D721Med (cell line): ENCODE data around the gene ETFA.

Experiments used
- DNase-seq: peaks from one replicate; pipeline ENCODE4 v3.0.0; 2011; ENCODE audit warnings: low spot score; ENCODE audit not compliant: insufficient read length
- FAIRE-seq: peaks from 2 replicates; lab custom pipeline; 2011; peaks lifted over from hg19 to GRCh38; lab: Jason Lieb, UNC
- TF ChIP-seq, protein P1 (sequence below): IDR thresholded peaks from 2 replicates; pipeline ENCODE4 v1.5.1; 2012; ENCODE audit warnings: mild to moderate bottlenecking, control low read depth; ENCODE audit not compliant: insufficient read depth; ENCODE audit errors: missing control alignments

ETFA gene

DNA sequence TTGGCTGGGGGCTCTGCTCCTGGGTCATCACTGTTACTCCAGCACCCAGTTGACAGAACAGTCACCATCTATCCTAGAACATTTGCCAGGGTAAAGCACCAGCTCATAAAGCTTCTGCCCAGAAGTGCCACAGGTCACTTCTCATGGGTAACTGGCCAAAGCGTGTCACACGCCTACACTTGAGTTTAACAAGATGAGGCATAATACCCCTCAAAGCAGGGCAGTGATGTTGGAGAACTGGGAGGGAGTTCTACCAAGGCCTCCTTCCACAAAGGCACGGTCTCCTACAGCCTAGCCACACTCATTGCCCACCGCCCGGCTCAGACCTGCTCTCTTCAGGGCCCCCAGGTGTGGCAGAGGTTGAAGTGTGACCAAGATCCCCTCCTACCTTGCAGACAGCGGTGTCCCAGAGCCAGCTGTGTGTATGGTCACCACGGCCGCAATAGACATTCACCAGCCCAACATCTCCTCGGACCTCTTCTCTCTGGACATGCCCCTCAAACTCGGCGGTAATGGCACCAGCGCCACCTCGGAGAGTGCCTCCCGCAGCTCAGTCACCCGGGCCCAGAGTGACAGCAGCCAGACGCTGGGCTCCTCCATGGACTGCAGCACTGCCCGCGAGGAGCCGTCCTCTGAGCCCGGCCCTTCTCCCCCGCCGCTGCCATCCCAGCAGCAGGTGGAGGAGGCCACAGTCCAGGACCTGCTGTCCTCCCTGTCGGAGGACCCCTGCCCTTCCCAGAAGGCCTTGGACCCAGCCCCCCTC, 107.7 kb downstream of the ETFA start:
- no peak for DNase-seq
- TF ChIP-seq, protein P1, sequence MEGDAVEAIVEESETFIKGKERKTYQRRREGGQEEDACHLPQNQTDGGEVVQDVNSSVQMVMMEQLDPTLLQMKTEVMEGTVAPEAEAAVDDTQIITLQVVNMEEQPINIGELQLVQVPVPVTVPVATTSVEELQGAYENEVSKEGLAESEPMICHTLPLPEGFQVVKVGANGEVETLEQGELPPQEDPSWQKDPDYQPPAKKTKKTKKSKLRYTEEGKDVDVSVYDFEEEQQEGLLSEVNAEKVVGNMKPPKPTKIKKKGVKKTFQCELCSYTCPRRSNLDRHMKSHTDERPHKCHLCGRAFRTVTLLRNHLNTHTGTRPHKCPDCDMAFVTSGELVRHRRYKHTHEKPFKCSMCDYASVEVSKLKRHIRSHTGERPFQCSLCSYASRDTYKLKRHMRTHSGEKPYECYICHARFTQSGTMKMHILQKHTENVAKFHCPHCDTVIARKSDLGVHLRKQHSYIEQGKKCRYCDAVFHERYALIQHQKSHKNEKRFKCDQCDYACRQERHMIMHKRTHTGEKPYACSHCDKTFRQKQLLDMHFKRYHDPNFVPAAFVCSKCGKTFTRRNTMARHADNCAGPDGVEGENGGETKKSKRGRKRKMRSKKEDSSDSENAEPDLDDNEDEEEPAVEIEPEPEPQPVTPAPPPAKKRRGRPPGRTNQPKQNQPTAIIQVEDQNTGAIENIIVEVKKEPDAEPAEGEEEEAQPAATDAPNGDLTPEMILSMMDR: no peak
- FAIRE-seq: no peak

DNA sequence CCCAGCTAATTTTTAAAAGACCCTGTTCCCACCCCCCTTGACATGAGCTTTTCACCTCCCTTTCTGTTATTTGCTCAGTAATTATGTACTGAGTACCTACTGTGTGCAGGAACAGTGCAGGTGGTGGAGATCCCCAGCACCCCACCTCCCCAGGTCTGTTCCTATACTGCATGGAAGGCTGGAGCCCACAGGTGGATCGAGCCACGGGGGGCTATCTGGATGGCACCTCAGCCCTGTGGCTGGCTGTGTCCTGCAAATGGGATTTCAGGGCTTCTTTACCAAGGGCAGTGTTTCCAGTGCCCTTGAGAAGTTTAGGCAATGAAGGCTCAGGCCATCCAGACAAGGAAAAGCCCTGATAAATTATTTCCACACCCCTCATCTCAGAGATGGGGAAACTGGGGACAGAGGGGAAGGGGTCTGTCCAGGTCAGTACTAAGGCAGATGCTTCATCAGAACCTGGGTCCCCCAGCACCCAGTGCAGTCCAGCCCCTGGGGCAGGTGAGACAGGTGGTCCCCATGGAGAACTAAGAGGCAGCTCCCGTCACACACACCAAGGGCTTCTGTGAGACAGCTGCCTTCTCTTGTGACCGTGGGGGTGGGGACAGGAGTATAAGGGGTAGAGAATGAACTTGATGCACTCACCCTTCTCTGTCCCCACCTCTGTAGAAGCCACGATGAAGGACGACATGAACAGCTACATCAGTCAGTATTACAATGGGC, 109.6 kb downstream of the ETFA start:
- TF ChIP-seq, protein P1: no peak
- DNase-seq (no peak), FAIRE-seq (no peak)

DNA sequence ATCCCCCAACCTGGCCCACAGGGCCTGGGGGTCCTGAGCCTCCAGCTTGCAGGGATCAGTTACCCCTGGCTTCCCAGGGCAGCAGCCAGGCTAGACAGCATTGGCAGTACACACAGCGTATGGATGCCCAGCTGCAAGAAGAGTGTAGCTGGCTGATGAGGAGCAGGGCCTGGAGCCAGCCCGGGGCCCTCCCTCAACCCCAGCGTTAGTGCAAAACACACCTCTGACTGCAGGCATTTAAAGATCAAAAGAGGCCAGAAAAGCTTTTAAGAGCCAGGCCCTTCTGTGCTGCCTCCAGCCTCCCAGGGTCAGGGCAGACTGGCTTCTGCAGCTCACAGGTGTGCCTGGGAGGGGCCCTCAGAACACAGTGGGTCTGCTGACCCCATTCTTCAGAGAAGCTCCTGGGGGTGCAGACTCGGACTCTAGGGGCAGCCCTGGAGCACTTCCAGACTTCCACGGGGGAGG, 110.6 kb downstream of the ETFA start:
- FAIRE-seq: no peak
- no peak for DNase-seq
- TF ChIP-seq, protein P1: no peak

DNA sequence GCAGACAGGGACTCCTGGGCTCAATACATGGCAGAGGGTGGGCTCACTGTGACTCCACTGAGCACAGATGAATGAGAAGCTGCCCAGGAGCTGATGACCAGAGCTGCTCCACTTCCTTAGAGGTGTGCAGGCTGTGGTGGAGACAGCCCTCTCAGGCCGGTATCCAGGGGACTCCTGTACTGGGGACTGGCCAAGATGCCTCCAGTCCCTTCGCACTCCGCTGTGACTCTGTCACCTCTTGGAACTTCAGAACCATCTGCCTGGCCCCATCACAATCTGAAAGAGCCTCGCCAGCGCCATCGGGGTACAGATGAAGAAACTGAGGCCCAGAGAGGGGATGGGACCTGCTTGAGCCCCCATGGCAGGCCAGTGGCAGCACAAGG, 111.2 kb downstream of the ETFA start:
- TF ChIP-seq, protein P1: no peak
- FAIRE-seq (no peak), DNase-seq (no peak)

DNA sequence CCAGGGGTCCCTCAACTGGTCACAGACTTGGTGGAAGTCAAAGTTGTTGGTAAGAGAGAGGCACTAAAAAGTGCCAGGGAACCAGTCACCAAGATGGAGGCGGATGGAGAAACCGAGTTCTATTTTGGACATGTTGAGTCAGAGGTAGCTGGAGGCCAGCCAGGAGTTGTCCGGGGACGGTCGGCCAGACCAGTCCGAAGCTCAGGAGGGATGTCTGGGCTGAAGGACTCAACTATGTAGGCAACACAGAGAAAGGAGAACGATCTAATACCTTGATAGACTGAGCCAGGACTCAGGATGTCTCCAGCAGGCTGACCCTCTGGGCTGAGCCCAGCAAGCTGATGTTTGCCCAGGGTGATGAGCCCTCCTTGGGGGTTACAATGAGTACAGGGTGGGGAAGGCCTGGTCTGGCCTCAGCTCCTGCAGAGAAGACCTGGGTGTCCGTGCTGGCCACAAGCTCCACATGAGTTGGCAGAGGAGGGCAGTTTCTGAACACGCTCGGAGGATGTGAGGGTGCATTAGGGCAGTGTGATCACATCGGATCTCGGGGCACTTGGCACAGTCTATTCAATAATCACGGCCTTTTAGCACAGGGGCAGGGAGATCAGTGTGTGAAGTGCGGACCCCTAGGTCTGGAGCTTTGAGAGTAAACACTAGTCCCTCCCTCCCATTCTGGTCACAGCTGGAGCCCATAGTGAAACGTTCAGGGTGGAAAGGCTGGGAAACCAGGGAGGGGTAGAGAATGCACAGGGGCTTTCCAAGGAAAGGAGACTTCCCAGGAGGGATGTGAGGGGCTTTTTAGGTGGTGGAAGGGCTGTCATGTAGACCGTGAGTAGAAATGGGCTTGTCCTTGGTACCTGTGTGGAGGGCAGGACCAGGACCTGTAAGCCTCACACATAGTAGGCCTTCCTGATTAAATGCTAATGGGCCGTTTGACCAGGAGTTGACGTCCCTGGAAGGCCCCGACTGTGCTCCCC, 111.9 kb downstream of the ETFA start:
- TF ChIP-seq, protein P1: no peak
- FAIRE-seq (no peak), DNase-seq (no peak)

DNA sequence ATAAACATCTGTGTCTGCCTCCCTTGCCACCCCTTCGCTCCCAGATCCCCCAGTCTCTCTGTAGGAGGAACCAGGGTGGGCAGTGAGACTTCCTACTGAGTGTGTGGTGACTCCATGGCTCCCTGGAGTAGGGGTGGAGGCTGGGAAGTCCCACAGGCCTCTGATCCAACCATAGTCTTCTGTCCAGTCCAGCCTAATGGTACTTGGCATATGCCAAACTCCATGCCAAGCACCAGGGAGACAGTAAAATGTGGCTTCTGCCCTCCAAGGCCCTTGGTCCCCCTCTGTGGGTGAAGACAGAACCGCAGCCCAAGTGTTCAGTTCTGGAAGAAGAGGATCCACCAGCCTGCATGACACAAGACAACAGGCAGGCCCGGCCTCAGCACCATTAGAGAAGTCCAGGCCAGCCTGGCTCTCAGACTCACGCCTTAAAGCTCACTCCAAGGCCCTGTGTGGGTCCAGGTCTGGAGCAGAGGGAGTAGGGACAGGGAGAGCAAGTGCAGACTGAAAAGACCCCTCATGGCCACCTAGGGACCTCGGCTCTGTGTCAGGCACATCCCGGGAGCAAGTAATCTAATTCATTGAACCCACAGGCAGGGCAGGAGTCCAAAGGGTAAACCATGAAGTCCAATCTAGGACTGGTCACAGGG, 112.7 kb downstream of the ETFA start:
- TF ChIP-seq, protein P1: no peak
- no peak for DNase-seq
- FAIRE-seq: no peak
